ENCODE data around the gene NF1.

Gene NF1

GRCh38 chr17:31374094-31374447 lies 279.3 kb downstream of the NF1 start:
- H3F3A ChIP-seq (ENCODE audit: insufficient read depth, low read length): 0 out of 2 replicates have a peak, but pooled peaks cover 5% of the 10 kb centered on the region
- H3K4me2 ChIP-seq (ENCODE audit: low read depth, low read length): no peak overlapping the region
- no peak overlapping the region for H3K4me3 ChIP-seq (ENCODE audit: low read length)
- no peak overlapping the region for H2AFZ ChIP-seq (ENCODE audit: low read length)
- no peaks in the 10 kb centered on the region for H3K9me2 ChIP-seq (replicated peaks; ENCODE audit: insufficient read depth, low read length)
- no peaks in the 10 kb centered on the region for H3K27me3 ChIP-seq (replicated peaks; ENCODE audit: insufficient read depth, low read length)
- no peak overlapping the region for H3K27ac ChIP-seq (ENCODE audit: low read length)
- TF ChIP-seq, protein P1, sequence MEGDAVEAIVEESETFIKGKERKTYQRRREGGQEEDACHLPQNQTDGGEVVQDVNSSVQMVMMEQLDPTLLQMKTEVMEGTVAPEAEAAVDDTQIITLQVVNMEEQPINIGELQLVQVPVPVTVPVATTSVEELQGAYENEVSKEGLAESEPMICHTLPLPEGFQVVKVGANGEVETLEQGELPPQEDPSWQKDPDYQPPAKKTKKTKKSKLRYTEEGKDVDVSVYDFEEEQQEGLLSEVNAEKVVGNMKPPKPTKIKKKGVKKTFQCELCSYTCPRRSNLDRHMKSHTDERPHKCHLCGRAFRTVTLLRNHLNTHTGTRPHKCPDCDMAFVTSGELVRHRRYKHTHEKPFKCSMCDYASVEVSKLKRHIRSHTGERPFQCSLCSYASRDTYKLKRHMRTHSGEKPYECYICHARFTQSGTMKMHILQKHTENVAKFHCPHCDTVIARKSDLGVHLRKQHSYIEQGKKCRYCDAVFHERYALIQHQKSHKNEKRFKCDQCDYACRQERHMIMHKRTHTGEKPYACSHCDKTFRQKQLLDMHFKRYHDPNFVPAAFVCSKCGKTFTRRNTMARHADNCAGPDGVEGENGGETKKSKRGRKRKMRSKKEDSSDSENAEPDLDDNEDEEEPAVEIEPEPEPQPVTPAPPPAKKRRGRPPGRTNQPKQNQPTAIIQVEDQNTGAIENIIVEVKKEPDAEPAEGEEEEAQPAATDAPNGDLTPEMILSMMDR (IDR thresholded peaks at IDR 0.05; ENCODE audit: low read length): no peak
- TF ChIP-seq EZH2 (optimal IDR thresholded peaks at IDR 0.05; ENCODE audit: low read depth, low read length): no peak
- no peak for TF ChIP-seq EZH2phosphoT487 (IDR thresholded peaks at IDR 0.05; ENCODE audit: low read length)
- no peaks in the 10 kb centered on the region for H3K36me3 ChIP-seq (replicated peaks; ENCODE audit: insufficient read depth, low read length)
- no peak overlapping the region for H3K9ac ChIP-seq (ENCODE audit: low read length)
- no peak for DNase-seq
- peaks cover 20% of the 10 kb centered on the region for H3K4me1 ChIP-seq (ENCODE audit: low read length)
- no peaks in the 10 kb centered on the region for H3K79me2 ChIP-seq (ENCODE audit: low read length)
- no peaks in the 10 kb centered on the region for H3K9me3 ChIP-seq (replicated peaks; ENCODE audit: insufficient read depth, low read length)
- no peaks in the 10 kb centered on the region for H4K20me1 ChIP-seq (ENCODE audit: insufficient read depth, low read length)

DNA sequence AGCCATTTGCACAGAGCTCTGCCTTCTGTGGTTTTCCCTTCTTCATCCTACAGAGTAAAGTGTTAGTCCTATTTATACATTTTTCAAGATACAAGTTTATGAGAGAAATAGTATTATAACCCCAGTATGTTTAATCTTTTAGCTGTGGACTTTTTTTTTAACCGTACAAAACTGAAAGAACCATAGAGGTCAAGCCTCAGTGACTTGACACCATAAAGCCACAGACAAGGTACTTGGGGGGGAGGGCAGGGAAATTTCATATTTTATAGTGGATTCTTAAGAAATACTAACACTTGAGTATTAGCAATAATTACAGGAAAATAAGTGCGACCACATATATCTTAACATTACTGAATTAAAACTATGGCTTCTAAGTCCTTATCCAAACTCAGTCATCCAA lies 279.7 kb downstream of the NF1 start:
- Histone ChIP-seq H3K4me1 (ENCODE audit: low read length) (peaks cover 16% of the 10 kb centered on the region), H3K4me3 (ENCODE audit: low read length) (no peak overlapping the region), H2AFZ (ENCODE audit: low read length) (no peak overlapping the region), H3K9me3 (replicated peaks; ENCODE audit: insufficient read depth, low read length) (no peaks in the 10 kb centered on the region), H3K9ac (ENCODE audit: low read length) (no peak overlapping the region), H3K4me2 (ENCODE audit: low read depth, low read length) (no peak overlapping the region), H3K79me2 (ENCODE audit: low read length) (no peaks in the 10 kb centered on the region), H3K27me3 (replicated peaks; ENCODE audit: insufficient read depth, low read length) (no peaks in the 10 kb centered on the region), H3K36me3 (replicated peaks; ENCODE audit: insufficient read depth, low read length) (no peaks in the 10 kb centered on the region), H3K27ac (ENCODE audit: low read length) (no peak overlapping the region), H3F3A (ENCODE audit: insufficient read depth, low read length) (0 out of 2 replicates have a peak, but pooled peaks cover 1% of the 10 kb centered on the region), H3K9me2 (replicated peaks; ENCODE audit: insufficient read depth, low read length) (no peaks in the 10 kb centered on the region), H4K20me1 (ENCODE audit: insufficient read depth, low read length) (no peaks in the 10 kb centered on the region)
- TF ChIP-seq EZH2phosphoT487 (IDR thresholded peaks at IDR 0.05; ENCODE audit: low read length): no peak
- TF ChIP-seq, protein P1 (IDR thresholded peaks at IDR 0.05; ENCODE audit: low read length): no peak
- no peak for DNase-seq

DNA sequence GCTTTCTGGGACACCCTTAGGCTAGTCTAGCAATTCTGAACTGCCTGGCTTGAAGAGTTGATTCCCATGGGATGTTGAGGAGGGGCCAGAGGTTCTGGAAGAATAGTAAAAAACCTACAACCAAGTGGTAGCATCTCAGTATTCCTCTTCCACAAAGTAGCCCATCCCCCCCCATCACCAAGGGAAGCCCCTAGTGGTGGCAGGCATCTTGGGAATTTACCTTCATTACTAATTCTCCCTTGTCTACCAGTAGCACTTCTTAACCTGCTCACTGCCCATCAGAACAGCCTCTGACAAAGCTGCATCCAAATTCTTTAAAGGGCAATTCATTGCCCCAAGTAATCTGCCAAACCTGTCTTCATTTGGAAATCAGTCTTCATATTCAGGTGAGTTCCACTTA lies 283.9 kb downstream of the NF1 start:
- Histone ChIP-seq H3K27me3 (replicated peaks; ENCODE audit: insufficient read depth, low read length) (no peaks in the 10 kb centered on the region), H2AFZ (ENCODE audit: low read length) (no peak overlapping the region), H3K4me2 (ENCODE audit: low read depth, low read length) (no peak overlapping the region), H4K20me1 (ENCODE audit: insufficient read depth, low read length) (no peaks in the 10 kb centered on the region), H3K4me3 (ENCODE audit: low read length) (no peak overlapping the region), H3K9me2 (replicated peaks; ENCODE audit: insufficient read depth, low read length) (no peaks in the 10 kb centered on the region), H3K27ac (ENCODE audit: low read length) (no peak overlapping the region), H3K36me3 (replicated peaks; ENCODE audit: insufficient read depth, low read length) (no peaks in the 10 kb centered on the region), H3K4me1 (ENCODE audit: low read length) (no peaks in the 10 kb centered on the region), H3F3A (ENCODE audit: insufficient read depth, low read length) (no peaks in the 10 kb centered on the region), H3K79me2 (ENCODE audit: low read length) (no peaks in the 10 kb centered on the region), H3K9me3 (replicated peaks; ENCODE audit: insufficient read depth, low read length) (no peaks in the 10 kb centered on the region), H3K9ac (ENCODE audit: low read length) (no peak overlapping the region)
- no peak for TF ChIP-seq EZH2 (optimal IDR thresholded peaks at IDR 0.05; ENCODE audit: low read depth, low read length)
- TF ChIP-seq, protein P1 (IDR thresholded peaks at IDR 0.05; ENCODE audit: low read length): no peak
- no peak for TF ChIP-seq EZH2phosphoT487 (IDR thresholded peaks at IDR 0.05; ENCODE audit: low read length)
- no peak for DNase-seq
